Loucy (cell line): ENCODE data around the gene PTPRN2.

Experiments used
- H2AFZ ChIP-seq: fragments of 200-600 bp; sonication (generic); 2 replicates; pipeline ENCODE4 v1.6.0; 2016; ENCODE audit warnings: antibody characterized with exemption, mild to moderate bottlenecking, low read length, moderate library complexity
- H3F3A ChIP-seq: fragments of 200-600 bp; 2 replicates; pipeline ENCODE4 v1.6.0; 2016; ENCODE audit warnings: antibody characterized with exemption, low read depth, mild to moderate bottlenecking
- H3K27me3 ChIP-seq: fragments of 200-600 bp; sonication (generic); 2 replicates; pipeline ENCODE4 v1.6.1; 2014; ENCODE audit warnings: low read length, mild to moderate bottlenecking; ENCODE audit not compliant: insufficient read depth, poor library complexity, severe bottlenecking
- H3K36me3 ChIP-seq: fragments of 200-600 bp; sonication (generic); 2 replicates; pipeline ENCODE4 v1.6.1; 2016; ENCODE audit warnings: low read length; ENCODE audit not compliant: insufficient read depth
- H3K4me1 ChIP-seq: fragments of 200-600 bp; sonication (generic); 2 replicates; pipeline ENCODE4 v1.5.1; 2014; ENCODE audit warnings: low read length, mild to moderate bottlenecking; ENCODE audit not compliant: insufficient read depth, poor library complexity, severe bottlenecking
- H3K4me2 ChIP-seq: fragments of 200-600 bp; sonication (generic); 2 replicates; pipeline ENCODE4 v1.6.0; 2014; ENCODE audit warnings: antibody characterized with exemption, low read length, low read depth, mild to moderate bottlenecking; ENCODE audit not compliant: poor library complexity, severe bottlenecking
- H3K4me3 ChIP-seq: fragments of 200-600 bp; sonication (generic); 2 replicates; pipeline ENCODE4 v1.5.1; 2014; ENCODE audit warnings: low read length, mild to moderate bottlenecking, mixed read lengths; ENCODE audit not compliant: poor library complexity, severe bottlenecking
- H3K79me2 ChIP-seq: fragments of 200-600 bp; sonication (generic); 2 replicates; pipeline ENCODE4 v1.6.1; 2014; ENCODE audit warnings: low read length; ENCODE audit not compliant: insufficient read depth
- H3K9ac ChIP-seq: fragments of 200-600 bp; sonication (generic); 2 replicates; pipeline ENCODE4 v1.6.0; 2014; ENCODE audit warnings: mild to moderate bottlenecking, low read depth, low read length, moderate library complexity; ENCODE audit not compliant: poor library complexity, severe bottlenecking
- H3K9me2 ChIP-seq: fragments of 200-600 bp; sonication (generic); replicated peaks from 2 replicates; pipeline ENCODE4 v1.6.1; 2016; ENCODE audit warnings: low read depth, low read length, mixed read lengths
- H3K9me3 ChIP-seq: fragments of 200-600 bp; sonication (generic); 2 replicates; pipeline ENCODE4 v1.6.1; 2014; ENCODE audit warnings: mild to moderate bottlenecking, antibody characterized with exemption, low read length, low read depth; ENCODE audit not compliant: insufficient read depth
- H4K20me1 ChIP-seq: fragments of 200-600 bp; sonication (generic); 2 replicates; pipeline ENCODE4 v1.6.0; 2014; ENCODE audit warnings: antibody characterized with exemption, low read length, mild to moderate bottlenecking; ENCODE audit not compliant: insufficient read depth, poor library complexity, severe bottlenecking
- CTCF ChIP-seq: fragments of 200-600 bp; sonication (generic); conservative IDR thresholded peaks from 2 replicates; pipeline ENCODE4 v1.5.1; 2014; ENCODE audit warnings: mild to moderate bottlenecking, antibody characterized with exemption, low read length
- EZH2phosphoT487 ChIP-seq: fragments of 200-600 bp; IDR thresholded peaks from 2 replicates; pipeline ENCODE4 v1.6.1; 2018; ENCODE audit warnings: antibody characterized with exemption, mild to moderate bottlenecking, moderate library complexity, borderline replicate concordance

The PTPRN2 gene

GRCh38 chr7:157887400-157887799 lies 700.2 kb downstream of the PTPRN2 start:
- Histone ChIP-seq H2AFZ (no peak overlapping the region), H3F3A (no peaks in the 10 kb centered on the region), H3K36me3 (no peaks in the 10 kb centered on the region), H3K9ac (no peak overlapping the region), H3K4me3 (no peak overlapping the region), H3K9me3 (peaks cover 21% of the 10 kb centered on the region; the same call in 1 of the 2 replicates), H3K9me2 (no peaks in the 10 kb centered on the region), H3K4me1 (no peaks in the 10 kb centered on the region), H3K79me2 (no peaks in the 10 kb centered on the region), H4K20me1 (no peaks in the 10 kb centered on the region), H3K4me2 (no peak overlapping the region), H3K27me3 (no peaks in the 10 kb centered on the region)
- TF ChIP-seq CTCF, result no peak
- TF ChIP-seq EZH2phosphoT487, result no peak

- no peak overlapping the region for H3K4me2 ChIP-seq
- H4K20me1 ChIP-seq, result no peaks in the 10 kb centered on the region
- no peaks in the 10 kb centered on the region for H3K9me2 ChIP-seq
- no peak overlapping the region for H2AFZ ChIP-seq
- H3K79me2 ChIP-seq, result no peaks in the 10 kb centered on the region
- H3F3A ChIP-seq, result no peaks in the 10 kb centered on the region
- no peak overlapping the region for H3K4me3 ChIP-seq
- no peaks in the 10 kb centered on the region for H3K27me3 ChIP-seq
- TF ChIP-seq CTCF (no peak), EZH2phosphoT487 (no peak)
- H3K36me3 ChIP-seq, result no peaks in the 10 kb centered on the region
- peaks cover 19% of the 10 kb centered on the region; the same call in 1 of the 2 replicates for H3K9me3 ChIP-seq
- no peak overlapping the region for H3K9ac ChIP-seq
- H3K4me1 ChIP-seq, result no peaks in the 10 kb centered on the region
Observed at GRCh38 chr7:157886711-157887110, 700.9 kb downstream of the PTPRN2 start.

- Histone ChIP-seq H3K4me2 (no peak overlapping the region), H2AFZ (no peak overlapping the region), H3K9me2 (no peaks in the 10 kb centered on the region), H4K20me1 (no peaks in the 10 kb centered on the region), H3K4me1 (no peaks in the 10 kb centered on the region), H3K4me3 (no peak overlapping the region), H3F3A (no peaks in the 10 kb centered on the region), H3K27me3 (no peaks in the 10 kb centered on the region), H3K9me3 (peaks cover 22% of the 10 kb centered on the region; the same call in 1 of the 2 replicates), H3K79me2 (no peaks in the 10 kb centered on the region), H3K9ac (no peak overlapping the region), H3K36me3 (no peaks in the 10 kb centered on the region)
- TF ChIP-seq EZH2phosphoT487, result no peak
- TF ChIP-seq CTCF, result no peak
Observed at GRCh38 chr7:157886266-157886665, 701.4 kb downstream of the PTPRN2 start.
